Stromal cell of bone marrow (primary cell): Measurements from ENCODE around the gene ROBO1.
"Not testable (repeated sequence)": the region's sequence is repeated elsewhere in the genome, so short reads cannot be mapped to it uniquely, and the experiment has no call there.

Experiments used
- DNase-seq: peaks from one replicate; pipeline ENCODE4 v3.0.0-alpha.2; 2012; ENCODE audit warnings: low read depth

The ROBO1 gene

GRCh38 chr3:79378064-79378463 lies 389.7 kb downstream of the ROBO1 start:
- DNase-seq, result no peak

- peak; percentile 11 for DNase-seq
Observed at GRCh38 chr3:79369306-79369705, 398.5 kb downstream of the ROBO1 start.

GRCh38 chr3:79368403-79368802 lies 399.4 kb downstream of the ROBO1 start:
- no peak for DNase-seq

- no peak for DNase-seq
Observed at GRCh38 chr3:79367803-79368202, 400.0 kb downstream of the ROBO1 start.

GRCh38 chr3:79367066-79367465 lies 400.7 kb downstream of the ROBO1 start:
- DNase-seq, result peak; percentile 7

- no peak for DNase-seq
Observed at GRCh38 chr3:79366414-79366813, 401.4 kb downstream of the ROBO1 start.

- DNase-seq, result no peak
Observed at GRCh38 chr3:79364784-79365183, 403.0 kb downstream of the ROBO1 start.

GRCh38 chr3:79362571-79363270 lies 405.1 kb downstream of the ROBO1 start:
- no peak for DNase-seq

GRCh38 chr3:79361748-79362378 lies 405.9 kb downstream of the ROBO1 start:
- DNase-seq, result peak; percentile 28

GRCh38 chr3:79358327-79358726 lies 409.5 kb downstream of the ROBO1 start:
- DNase-seq, result no peak

- DNase-seq, result no peak
Observed at GRCh38 chr3:79354179-79354688, 413.6 kb downstream of the ROBO1 start.

- no peak for DNase-seq
Observed at GRCh38 chr3:79351699-79352098, 416.1 kb downstream of the ROBO1 start.

GRCh38 chr3:79344876-79345871 lies 422.6 kb downstream of the ROBO1 start:
- no peak for DNase-seq

GRCh38 chr3:79341961-79342360 lies 425.8 kb downstream of the ROBO1 start:
- no peak for DNase-seq

- no peak for DNase-seq
Observed at GRCh38 chr3:79339846-79340245, 428.0 kb downstream of the ROBO1 start.

GRCh38 chr3:79337798-79338197 lies 430.0 kb downstream of the ROBO1 start:
- no peak for DNase-seq

GRCh38 chr3:79329154-79329553 lies 438.6 kb downstream of the ROBO1 start:
- peak; percentile 21 for DNase-seq

GRCh38 chr3:79326642-79327041 lies 441.2 kb downstream of the ROBO1 start:
- no peak for DNase-seq

- DNase-seq, result not testable (repeated sequence)
Observed at GRCh38 chr3:79325833-79326383, 441.9 kb downstream of the ROBO1 start.

GRCh38 chr3:79317551-79318518 lies 450.0 kb downstream of the ROBO1 start:
- DNase-seq, result no peak

- DNase-seq, result no peak
Observed at GRCh38 chr3:79314962-79315361, 452.8 kb downstream of the ROBO1 start.
